HCT116 (cell line): Measurements from ENCODE around the gene SLC12A8. TPM values are rescaled to one million over a fixed set of nuclear protein-coding genes. Genes with fewer than 3 reads are reported as not detected.

ENCODE experiments used
- ATAC-seq: fragments of 200-7000 bp; cut with Tn5 transposase; 2 replicates; pipeline ENCODE4 v1.9.1; 2020; ENCODE audit warnings: mild to moderate bottlenecking, moderate library complexity
- BruUV-seq: library from RNA; stranded (reverse); fragments of 400-500 nt; replicated peaks from 2 replicates; lab custom pipeline; 2021; lab: Mats Ljungman, UMichigan
- CTCF ChIA-PET: fragments of 300-600 bp; sonication (Branson Sonifier 250); formaldehyde crosslinking; loops from one replicate; lab custom pipeline; 2021; ENCODE audit warnings: antibody characterized with exemption; lab: Charles Lee
- POLR2A ChIA-PET: fragments of 300-600, 350-600 bp; sonication (Branson Sonifier 250); formaldehyde crosslinking; loops from one replicate; lab custom pipeline; 2021; ENCODE audit warnings: antibody characterized with exemption; lab: Charles Lee
- RAD21 ChIA-PET, 2 experiments: fragments of 300-600 bp; sonication (Branson Sonifier 250); formaldehyde crosslinking; loops; one replicate each; lab custom pipeline; 2023; ENCODE audit warnings: low total read pairs in 2 of 2; ENCODE audit not compliant: uncharacterized antibody in 2 of 2, unreplicated experiment in 2 of 2, low non-redundant PET in 1 of 2; lab: Charles Lee
- DNase-seq: peaks from one replicate; pipeline ENCODE4 v3.0.0-alpha.2; 2010; ENCODE audit warnings: low read depth, low spot score
- H2AFZ ChIP-seq: fragments of 200-600 bp; shearing (Covaris generic), sonication (generic); 2 replicates; pipeline ENCODE4 v1.6.1; 2017; ENCODE audit warnings: low read depth, mixed run types, mixed read lengths, antibody characterized with exemption, low read length; ENCODE audit not compliant: poor library complexity, severe bottlenecking
- H3K27ac ChIP-seq: 2 replicates; pipeline ENCODE4 v1.5.1; 2012; ENCODE audit warnings: low read depth, low read length
- H3K27me3 ChIP-seq: fragments of 200-600 bp; sonication (generic); 2 replicates; pipeline ENCODE4 v1.6.1; 2016; ENCODE audit warnings: mixed run types, low read length, mixed read lengths; ENCODE audit not compliant: insufficient read depth
- H3K36me3 ChIP-seq, 2 experiments: fragments of 200-500 bp in 1 of 2; fragments of 200-600 bp in 1 of 2; sonication (Bioruptor generic) in 1 of 2; sonication (generic) in 1 of 2; 2 replicates each; pipeline versions ENCODE4 v1.5.1 to v1.6.1; 2014 to 2016; ENCODE audit warnings: low read length in 2 of 2, inconsistent platforms in 1 of 2, mixed read lengths in 1 of 2, mixed run types in 1 of 2; ENCODE audit not compliant: insufficient read depth in 2 of 2, control insufficient read depth in 1 of 2
- H3K4me1 ChIP-seq, 2 experiments: fragments of 200-600 bp in 1 of 2; sonication (generic) in 1 of 2; 2 replicates each; pipeline versions ENCODE4 v1.5.1 to v1.6.1; 2012 to 2017; ENCODE audit warnings: low read length in 2 of 2, inconsistent platforms in 1 of 2, mild to moderate bottlenecking in 1 of 2, mixed read lengths in 1 of 2, mixed run types in 1 of 2, moderate library complexity in 1 of 2; ENCODE audit not compliant: insufficient read depth in 2 of 2, control insufficient read depth in 1 of 2
- H3K4me2 ChIP-seq: fragments of 200-600 bp; sonication (generic); 2 replicates; pipeline ENCODE4 v1.6.1; 2017; ENCODE audit warnings: mixed run types, low read length, mixed read lengths
- H3K4me3 ChIP-seq, 2 experiments: fragments of 200-600 bp in 1 of 2; sonication (generic) in 1 of 2; replicated peaks in 1 of 2; 2 replicates each; pipeline ENCODE4 v1.5.1; 2011 to 2016; ENCODE audit warnings: low read length in 2 of 2, control low read depth in 1 of 2, low read depth in 1 of 2, mild to moderate bottlenecking in 1 of 2, mixed read lengths in 1 of 2, mixed run types in 1 of 2
- H3K79me2 ChIP-seq: fragments of 200-600 bp; sonication (generic); 2 replicates; pipeline ENCODE4 v1.6.1; 2017; ENCODE audit warnings: mild to moderate bottlenecking, mixed run types, low read length, moderate library complexity, mixed read lengths; ENCODE audit not compliant: insufficient read depth
- H3K9ac ChIP-seq: fragments of 200-600 bp; sonication (generic); 2 replicates; pipeline ENCODE4 v1.6.1; 2016; ENCODE audit warnings: low read length, mixed read lengths
- H3K9me2 ChIP-seq: fragments of 200-600 bp; sonication (generic), shearing (Covaris generic); 2 replicates; pipeline ENCODE4 v1.6.1; 2017; ENCODE audit warnings: mixed run types, mild to moderate bottlenecking, moderate library complexity; ENCODE audit not compliant: insufficient read depth
- H3K9me3 ChIP-seq, 2 experiments: fragments of 200-500 bp in 1 of 2; fragments of 200-600 bp in 1 of 2; sonication (Bioruptor generic) in 1 of 2; sonication (generic) in 1 of 2; 2 replicates each; pipeline ENCODE4 v1.6.1; 2014 to 2017; ENCODE audit warnings: low read length in 2 of 2, mixed read lengths in 2 of 2, inconsistent platforms in 1 of 2, low read depth in 1 of 2, mild to moderate bottlenecking in 1 of 2, mixed run types in 1 of 2, moderate library complexity in 1 of 2; ENCODE audit not compliant: control insufficient read depth in 1 of 2, insufficient read depth in 1 of 2
- H4K20me1 ChIP-seq: fragments of 200-600 bp; sonication (generic), shearing (Covaris generic); 2 replicates; pipeline ENCODE4 v1.6.1; 2017; ENCODE audit warnings: mixed run types, mild to moderate bottlenecking, moderate library complexity; ENCODE audit not compliant: insufficient read depth
- ATF3 ChIP-seq: IDR thresholded peaks from 2 replicates; pipeline ENCODE4 v1.6.1; 2012
- CEBPB ChIP-seq: IDR thresholded peaks from 2 replicates; pipeline ENCODE4 v1.6.1; 2012; ENCODE audit warnings: low read depth
- CTCF ChIP-seq, 3 experiments: fragments of 200-600 bp in 1 of 3; sonication (generic) in 1 of 3; IDR thresholded peaks in 2 of 3; conservative IDR thresholded peaks in 1 of 3; 2 replicates each; pipeline ENCODE4 v1.5.1; 2012 to 2017; ENCODE audit warnings: low read depth in 2 of 3, low read length in 2 of 3, antibody characterized with exemption in 1 of 3, borderline replicate concordance in 1 of 3, control low read depth in 1 of 3, mild to moderate bottlenecking in 1 of 3, mixed read lengths in 1 of 3, mixed run types in 1 of 3, moderate library complexity in 1 of 3; ENCODE audit not compliant: insufficient read depth in 1 of 3
- EGR1 ChIP-seq: IDR thresholded peaks from 2 replicates; pipeline ENCODE4 v1.6.1; 2012; ENCODE audit warnings: low read depth
- ELF1 ChIP-seq: IDR thresholded peaks from 2 replicates; pipeline ENCODE4 v1.6.1; 2012; ENCODE audit warnings: low read depth, borderline replicate concordance
- EZH2 ChIP-seq: fragments of 200-600 bp; sonication (generic); IDR thresholded peaks from 2 replicates; pipeline ENCODE4 v1.6.1; 2017; ENCODE audit warnings: antibody characterized with exemption, mixed run types
- EZH2phosphoT487 ChIP-seq: fragments of 200-600 bp; IDR thresholded peaks from 2 replicates; pipeline ENCODE4 v1.6.1; 2018; ENCODE audit warnings: antibody characterized with exemption, borderline replicate concordance
- FOSL1 ChIP-seq: IDR thresholded peaks from 2 replicates; pipeline ENCODE4 v1.6.1; 2012; ENCODE audit warnings: low read depth
- MAX ChIP-seq: IDR thresholded peaks from 2 replicates; pipeline ENCODE4 v1.6.1; 2012
- POLR2A ChIP-seq: IDR thresholded peaks from 2 replicates; pipeline ENCODE4 v1.7.0; 2011; ENCODE audit warnings: borderline replicate concordance; ENCODE audit not compliant: insufficient read depth, insufficient read length; ENCODE audit errors: extremely low read depth
- POLR2AphosphoS5 ChIP-seq: IDR thresholded peaks from 2 replicates; pipeline ENCODE4 v1.6.1; 2011; ENCODE audit warnings: mild to moderate bottlenecking, low read depth, low read length, moderate library complexity
- RAD21 ChIP-seq: IDR thresholded peaks from 2 replicates; pipeline ENCODE4 v1.6.1; 2012; ENCODE audit warnings: low read depth, mild to moderate bottlenecking
- REST ChIP-seq: IDR thresholded peaks from 2 replicates; pipeline ENCODE4 v1.6.1; 2012; ENCODE audit warnings: low read depth
- SRF ChIP-seq: IDR thresholded peaks from 2 replicates; pipeline ENCODE4 v1.6.1; 2012; ENCODE audit warnings: low read depth
- ZBTB33 ChIP-seq: IDR thresholded peaks from 2 replicates; pipeline ENCODE4 v1.6.1; 2011; ENCODE audit warnings: mild to moderate bottlenecking, low read length, moderate library complexity; ENCODE audit not compliant: insufficient replicate concordance; ENCODE audit errors: extremely low read depth
- intact Hi-C: fragments of 100-400 bp; cut with micrococcal nuclease; formaldehyde crosslinking; loops from 2 replicates; pipeline ENCODE4 v1.10.0; 2022
- total RNA-seq: library from RNA; stranded (reverse); gene quantifications from one replicate; pipeline ENCODE4 v1.2.1, GENCODE V29; 2021; ENCODE audit not compliant: unreplicated experiment

Gene SLC12A8
- total RNA-seq, 1 experiment from 2014 or later, result 19.9 TPM

- H3K9me3 ChIP-seq, result no peaks in the 10 kb centered on the region
- no peak overlapping the region for H3K4me2 ChIP-seq
- BruUV-seq, result no TSS peak
- ChIA-PET CTCF (no interaction called here), RAD21 (no interaction called here), POLR2A (no interaction called here)
- no peak for TF ChIP-seq CEBPB
- TF ChIP-seq EGR1, result no peak
- no peak for TF ChIP-seq MAX
- TF ChIP-seq REST, result no peak
- TF ChIP-seq EZH2phosphoT487, result no peak
- no peak for TF ChIP-seq SRF
- no peak for TF ChIP-seq ELF1
- TF ChIP-seq EZH2, result no peak
- TF ChIP-seq ZBTB33, result no peak
- TF ChIP-seq POLR2A, result no peak
- no peak for TF ChIP-seq FOSL1
- no peak for TF ChIP-seq CTCF (IDR thresholded peaks at IDR 0.05 in 2 of 3, conservative IDR thresholded peaks at IDR 0.05 in 1 of 3; ENCODE audit: borderline replicate concordance in 1 of 3, insufficient read depth in 1 of 3, low read depth in 2 of 3, low read length in 2 of 3)
- TF ChIP-seq ATF3, result no peak
- no peak for TF ChIP-seq POLR2AphosphoS5
- TF ChIP-seq RAD21, result no peak
- H3K4me1 ChIP-seq, result peaks cover 15 to 16% of the 10 kb centered on the region in 2 experiments
- no peaks in the 10 kb centered on the region for H4K20me1 ChIP-seq
- no peak overlapping the region for H2AFZ ChIP-seq
- H3K27ac ChIP-seq, result no peak overlapping the region
- H3K36me3 ChIP-seq, result no peaks in the 10 kb centered on the region
- H3K9me2 ChIP-seq, result no peaks in the 10 kb centered on the region
- no peak for ATAC-seq
- no peaks in the 10 kb centered on the region for H3K79me2 ChIP-seq
- H3K4me3 ChIP-seq, result no peak overlapping the region
- no peak for DNase-seq
- H3K9ac ChIP-seq, result no peak overlapping the region
- intact Hi-C loops, result no loop called here
- H3K27me3 ChIP-seq, result no peaks in the 10 kb centered on the region
These were observed 86.7 kb downstream of the SLC12A8 start for GRCh38 chr3:125125821-125126245.
